H9 (cell line): Measurements from ENCODE around the gene YDJC. TPM values are rescaled to one million over a fixed set of nuclear protein-coding genes. Genes with fewer than 3 reads are reported as not detected.

Source experiments
- DNase-seq: peaks from one replicate; pipeline ENCODE4 v3.0.0-alpha.2; 2017
- H2AFZ ChIP-seq: one replicate; pipeline ENCODE4 v1.6.1; 2013; ENCODE audit warnings: mild to moderate bottlenecking, low read length, control low read depth, moderate library complexity
- H2AK5ac ChIP-seq: 2 replicates; pipeline ENCODE4 v1.6.1; 2013; ENCODE audit warnings: low read length, control low read depth, mixed read lengths; ENCODE audit not compliant: insufficient read length
- H2BK120ac ChIP-seq: one replicate; pipeline ENCODE4 v1.6.1; 2013; ENCODE audit warnings: low read depth, mild to moderate bottlenecking, low read length, control low read depth, inconsistent platforms; ENCODE audit not compliant: poor library complexity, severe bottlenecking
- H2BK12ac ChIP-seq: 2 replicates; pipeline ENCODE4 v1.6.1; 2013; ENCODE audit warnings: low read length, control low read depth, mixed read lengths, low read depth; ENCODE audit not compliant: insufficient read length
- H2BK15ac ChIP-seq: 2 replicates; pipeline ENCODE4 v1.6.1; 2013; ENCODE audit warnings: low read depth, low read length, control low read depth
- H2BK20ac ChIP-seq: one replicate; pipeline ENCODE4 v1.6.1; 2013; ENCODE audit warnings: low read depth, mild to moderate bottlenecking, low read length, control low read depth, inconsistent platforms; ENCODE audit not compliant: poor library complexity, severe bottlenecking
- H2BK5ac ChIP-seq: 2 replicates; pipeline ENCODE4 v1.6.1; 2013; ENCODE audit warnings: low read length, control low read depth, mixed read lengths; ENCODE audit not compliant: insufficient read length
- H3K14ac ChIP-seq: 2 replicates; pipeline ENCODE4 v1.6.1; 2013; ENCODE audit warnings: low read length, control low read depth; ENCODE audit not compliant: insufficient read depth
- H3K18ac ChIP-seq: 2 replicates; pipeline ENCODE4 v1.6.1; 2013; ENCODE audit warnings: low read depth, mild to moderate bottlenecking, mixed read lengths, low read length, control low read depth; ENCODE audit not compliant: insufficient read length
- H3K23ac ChIP-seq: 2 replicates; pipeline ENCODE4 v1.6.1; 2013; ENCODE audit warnings: low read length, control low read depth, mixed read lengths, low read depth; ENCODE audit not compliant: insufficient read length
- H3K23me2 ChIP-seq: 2 replicates; pipeline ENCODE4 v1.6.1; 2013; ENCODE audit warnings: low read depth, mild to moderate bottlenecking, mixed read lengths, low read length, control low read depth; ENCODE audit not compliant: insufficient read length, poor library complexity, severe bottlenecking
- H3K27ac ChIP-seq: 2 replicates; pipeline ENCODE4 v1.5.1; 2013; ENCODE audit warnings: low read length, control low read depth, mixed read lengths, low read depth; ENCODE audit not compliant: insufficient read length
- H3K27me3 ChIP-seq: 2 replicates; pipeline ENCODE4 v1.6.1; 2013; ENCODE audit warnings: low read length, control low read depth, inconsistent platforms; ENCODE audit not compliant: insufficient read depth
- H3K4ac ChIP-seq: 2 replicates; pipeline ENCODE4 v1.6.1; 2013; ENCODE audit warnings: low read depth, mild to moderate bottlenecking, control low read depth, inconsistent platforms, low read length, moderate library complexity
- H3K4me1 ChIP-seq: 2 replicates; pipeline ENCODE4 v1.6.1; 2013; ENCODE audit warnings: low read length, control low read depth, inconsistent platforms; ENCODE audit not compliant: insufficient read depth
- H3K4me2 ChIP-seq: 2 replicates; pipeline ENCODE4 v1.6.1; 2013; ENCODE audit warnings: low read length, control low read depth, mixed read lengths; ENCODE audit not compliant: insufficient read length, insufficient read depth
- H3K56ac ChIP-seq: 2 replicates; pipeline ENCODE4 v1.6.1; 2013; ENCODE audit warnings: low read depth, mild to moderate bottlenecking, mixed read lengths, low read length, control low read depth; ENCODE audit not compliant: insufficient read length
- H3K79me1 ChIP-seq: 2 replicates; pipeline ENCODE4 v1.6.1; 2013; ENCODE audit warnings: low read depth, mild to moderate bottlenecking, moderate library complexity, low read length, control low read depth, inconsistent platforms; ENCODE audit not compliant: insufficient read depth, poor library complexity, severe bottlenecking
- H3K79me2 ChIP-seq: 2 replicates; pipeline ENCODE4 v1.6.1; 2013; ENCODE audit warnings: low read length, control low read depth, inconsistent platforms; ENCODE audit not compliant: insufficient read depth
- H3K9ac ChIP-seq: 2 replicates; pipeline ENCODE4 v1.6.1; 2013; ENCODE audit warnings: low read length, control low read depth, mixed read lengths; ENCODE audit not compliant: insufficient read length; ENCODE audit errors: extremely low read depth
- H3K9me3 ChIP-seq: one replicate; pipeline ENCODE4 v1.6.1; 2013; ENCODE audit warnings: low read depth, low read length, inconsistent platforms; ENCODE audit not compliant: control insufficient read depth
- H3T11ph ChIP-seq: one replicate; pipeline ENCODE4 v1.6.1; 2013; ENCODE audit warnings: mild to moderate bottlenecking, low read length, control low read depth, inconsistent platforms
- H4K20me1 ChIP-seq: one replicate; pipeline ENCODE4 v1.6.1; 2013; ENCODE audit not compliant: control insufficient read depth, insufficient read length, insufficient read depth
- H4K5ac ChIP-seq: 2 replicates; pipeline ENCODE4 v1.6.1; 2013; ENCODE audit warnings: low read depth, mild to moderate bottlenecking, mixed read lengths, low read length, control low read depth; ENCODE audit not compliant: insufficient read length
- H4K8ac ChIP-seq: replicated peaks from 2 replicates; pipeline ENCODE4 v1.6.1; 2013; ENCODE audit warnings: low read length, control low read depth, mixed read lengths, low read depth; ENCODE audit not compliant: insufficient read length
- H4K91ac ChIP-seq: 2 replicates; pipeline ENCODE4 v1.6.1; 2013; ENCODE audit warnings: low read depth, mild to moderate bottlenecking, moderate library complexity, mixed read lengths, low read length, control low read depth; ENCODE audit not compliant: insufficient read length
- H3K27ac Mint-ChIP-seq, 3 experiments: 2 replicates in 2 of 3; 3 replicates in 1 of 3; pipeline ENCODE4 v1.8.0; 2020 to 2021; ENCODE audit warnings: mixed read lengths in 3 of 3, mild to moderate bottlenecking in 1 of 3, moderate library complexity in 1 of 3
- H3K27me3 Mint-ChIP-seq: 2 replicates; pipeline ENCODE4 v1.8.0; 2021; ENCODE audit warnings: low read depth, mild to moderate bottlenecking, moderate library complexity, mixed read lengths
- H3K36me3 Mint-ChIP-seq, 3 experiments: 2 replicates in 2 of 3; 3 replicates in 1 of 3; pipeline ENCODE4 v1.8.0; 2020 to 2021; ENCODE audit warnings: low read depth in 3 of 3, mixed read lengths in 3 of 3; ENCODE audit not compliant: insufficient read depth in 1 of 3
- H3K4me1 Mint-ChIP-seq, 2 experiments: 2 replicates each; pipeline ENCODE4 v1.8.0; 2020; ENCODE audit warnings: mixed read lengths in 2 of 2
- H3K4me3 Mint-ChIP-seq, 2 experiments: 2 replicates in 1 of 2; 3 replicates in 1 of 2; pipeline ENCODE4 v1.8.0; 2020 to 2021; ENCODE audit warnings: mild to moderate bottlenecking in 2 of 2, mixed read lengths in 2 of 2, moderate library complexity in 1 of 2
- H3K9me3 Mint-ChIP-seq, 2 experiments: 2 replicates in 1 of 2; 3 replicates in 1 of 2; pipeline ENCODE4 v1.8.0; 2020; ENCODE audit warnings: mild to moderate bottlenecking in 2 of 2, mixed read lengths in 2 of 2, moderate library complexity in 1 of 2
- WGBS: extraction: QIAGEN DNeasy Blood & Tissue Kit; methylation state at CpG from one replicate; pipeline ENCODE4 v1.1.7; 2013; ENCODE audit warnings: missing lambda C conversion rate, low lambda C conversion rate, mixed read lengths; ENCODE audit not compliant: insufficient read length; ENCODE audit errors: extremely low coverage; 5-methylcytosine and 5-hydroxymethylcytosine counted together
- total RNA-seq: library from RNA; stranded (reverse); gene quantifications from 2 replicates; pipeline ENCODE4 v1.2.1, GENCODE V29; 2021
- TF ChIP-seq, protein P1 (sequence below): fragments of 200-600 bp; sonication (generic); conservative IDR thresholded peaks from 3 replicates; pipeline ENCODE4 v1.8.0; 2021; ENCODE audit warnings: antibody characterized with exemption, mild to moderate bottlenecking

YDJC gene
- total RNA-seq, 1 experiment from 2014 or later, result 30.2 TPM

DNA sequence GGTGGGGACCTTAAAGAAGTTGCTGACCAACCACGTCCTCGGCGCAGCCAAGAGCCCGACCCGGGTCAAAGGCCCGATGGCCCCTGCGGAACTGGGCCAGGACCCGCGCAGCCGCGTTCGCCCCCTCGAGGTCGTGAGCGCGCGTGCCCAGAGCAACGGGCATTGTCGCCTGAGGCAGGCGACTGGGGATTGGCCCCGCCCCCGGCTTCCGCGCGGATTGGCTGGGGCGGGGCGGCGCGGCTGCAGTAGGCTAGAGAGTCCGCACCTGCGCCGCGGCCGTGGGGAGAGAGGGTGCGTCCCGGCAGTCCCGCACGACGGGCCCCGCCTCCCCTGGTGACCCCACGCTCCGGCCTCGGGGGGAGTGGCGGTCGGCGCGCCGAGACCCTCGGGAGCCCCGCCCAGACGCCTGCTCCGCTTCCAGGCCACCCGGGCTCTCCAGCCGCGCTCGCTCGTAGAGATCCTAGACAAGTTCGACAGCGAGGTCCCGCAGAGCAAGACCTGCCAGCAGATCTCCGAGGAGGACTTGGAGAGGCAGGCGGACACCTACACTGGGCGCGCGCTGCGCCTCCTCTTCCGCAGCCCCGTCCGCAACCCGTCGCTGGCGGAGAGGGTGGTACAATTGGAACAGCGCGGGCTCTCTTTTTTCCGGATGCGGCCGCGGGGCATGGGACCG lies 27.7 kb upstream of the YDJC start:
- Histone ChIP-seq H2BK12ac (no peak overlapping the region), H2AFZ (no peak overlapping the region), H3K23ac (no peak overlapping the region), H4K91ac (no peak overlapping the region), H3K27ac (no peak overlapping the region), H4K5ac (no peak overlapping the region), H2BK20ac (no peak overlapping the region), H4K20me1 (no peaks in the 10 kb centered on the region), H3K14ac (0 out of 2 replicates have a peak overlapping the region, but pooled peaks have one; percentile 36), H3K9ac (no peak overlapping the region), H3K4me2 (peak overlapping the region; percentile 49), H3T11ph (no peak overlapping the region), H3K4ac (no peak overlapping the region), H3K4me1 (peaks cover 4% of the 10 kb centered on the region; the same call in 1 of the 2 replicates), H3K27me3 (no peaks in the 10 kb centered on the region), H2AK5ac (no peak overlapping the region), H3K56ac (no peak overlapping the region), H3K23me2 (peaks cover 11% of the 10 kb centered on the region), H3K9me3 (no peaks in the 10 kb centered on the region), H2BK5ac (no peak overlapping the region), H4K8ac (no peak overlapping the region), H2BK120ac (no peak overlapping the region), H3K79me1 (no peaks in the 10 kb centered on the region), H2BK15ac (no peak overlapping the region), H3K79me2 (no peaks in the 10 kb centered on the region), H3K18ac (peak overlapping the region; percentile 51)
- peak; percentile 84 for DNase-seq
- Mint-ChIP-seq H3K27me3 (peaks cover 19% of the 10 kb centered on the region), H3K4me3 (peak overlapping the region; percentile 74 to 89), H3K27ac (peak overlapping the region; percentile 55 to 83 (median 82); a peak in 2 of 7 replicates), H3K4me1 (peaks cover 16 to 18% of the 10 kb centered on the region in 2 experiments), H3K9me3 (no peaks in the 10 kb centered on the region), H3K36me3 (peaks cover 6 to 22% (median 16%) of the 10 kb centered on the region in 3 experiments; a peak in 5 of 7 replicates)
- TF ChIP-seq, protein P1, sequence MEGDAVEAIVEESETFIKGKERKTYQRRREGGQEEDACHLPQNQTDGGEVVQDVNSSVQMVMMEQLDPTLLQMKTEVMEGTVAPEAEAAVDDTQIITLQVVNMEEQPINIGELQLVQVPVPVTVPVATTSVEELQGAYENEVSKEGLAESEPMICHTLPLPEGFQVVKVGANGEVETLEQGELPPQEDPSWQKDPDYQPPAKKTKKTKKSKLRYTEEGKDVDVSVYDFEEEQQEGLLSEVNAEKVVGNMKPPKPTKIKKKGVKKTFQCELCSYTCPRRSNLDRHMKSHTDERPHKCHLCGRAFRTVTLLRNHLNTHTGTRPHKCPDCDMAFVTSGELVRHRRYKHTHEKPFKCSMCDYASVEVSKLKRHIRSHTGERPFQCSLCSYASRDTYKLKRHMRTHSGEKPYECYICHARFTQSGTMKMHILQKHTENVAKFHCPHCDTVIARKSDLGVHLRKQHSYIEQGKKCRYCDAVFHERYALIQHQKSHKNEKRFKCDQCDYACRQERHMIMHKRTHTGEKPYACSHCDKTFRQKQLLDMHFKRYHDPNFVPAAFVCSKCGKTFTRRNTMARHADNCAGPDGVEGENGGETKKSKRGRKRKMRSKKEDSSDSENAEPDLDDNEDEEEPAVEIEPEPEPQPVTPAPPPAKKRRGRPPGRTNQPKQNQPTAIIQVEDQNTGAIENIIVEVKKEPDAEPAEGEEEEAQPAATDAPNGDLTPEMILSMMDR, result peak; percentile 37; the same call in 1 of the 3 replicates
- WGBS, result no CpG with 5 or more reads among the region's 79 CpGs
